H1 (cell line): ENCODE data around the gene ANKUB1. TPM values are rescaled to one million over a fixed set of nuclear protein-coding genes. Genes with fewer than 3 reads are reported as not detected.

Experiments used
- RNF2 ChIP-seq: fragments of 200-900, 300-1000 bp; sonication (generic); IDR thresholded peaks from 2 replicates; pipeline ENCODE4 v1.7.1; 2016; ENCODE audit warnings: borderline replicate concordance, low read depth, mild to moderate bottlenecking, antibody characterized with exemption, low read length; ENCODE audit not compliant: poor library complexity, severe bottlenecking; ENCODE audit errors: missing control alignments
- polyA plus RNA-seq, 7 experiments: library from polyadenylated mRNA; depleted of rRNA in 3 of 7; stranded (reverse) in 5 of 7; unstranded in 2 of 7; fragments of >200 nt in 5 of 7; fragments of 200-250 nt in 2 of 7; gene quantifications; 1 replicate in 5 of 7; 2 replicates in 1 of 7; 4 replicates in 1 of 7; pipeline versions ENCODE4 v1.2.1 to v1.2.3, GENCODE V29; 2011 to 2013; ENCODE audit warnings: missing spikeins in 2 of 7, mixed read lengths in 2 of 7
- total RNA-seq: library from RNA; stranded (reverse); fragmentation: NEBNext Ultra II Directional; extraction: Animal tissue kit (Norgen Biotek cat#: 25700); gene quantifications from 2 replicates; pipeline ENCODE4 v1.2.1, GENCODE V29; 2021

Gene ANKUB1
- total and polyA plus RNA-seq, 2 of the 8 experiments (the other 6 are each of a cell fraction or from before 2014, with no cell fraction given), result not detected

- no peak for TF ChIP-seq RNF2
These were observed 36.0 kb upstream of the ANKUB1 start (continued) for GRCh38 chr3:149828390-149828789.
